ENCODE measurements around the gene TLR6. TPM values are rescaled to one million over a fixed set of nuclear protein-coding genes. Genes with fewer than 3 reads are reported as not detected.

TLR6 gene
- total and polyA plus RNA-seq, 2 experiments from 2014 or later: 0.36 to 0.76 TPM

DNA sequence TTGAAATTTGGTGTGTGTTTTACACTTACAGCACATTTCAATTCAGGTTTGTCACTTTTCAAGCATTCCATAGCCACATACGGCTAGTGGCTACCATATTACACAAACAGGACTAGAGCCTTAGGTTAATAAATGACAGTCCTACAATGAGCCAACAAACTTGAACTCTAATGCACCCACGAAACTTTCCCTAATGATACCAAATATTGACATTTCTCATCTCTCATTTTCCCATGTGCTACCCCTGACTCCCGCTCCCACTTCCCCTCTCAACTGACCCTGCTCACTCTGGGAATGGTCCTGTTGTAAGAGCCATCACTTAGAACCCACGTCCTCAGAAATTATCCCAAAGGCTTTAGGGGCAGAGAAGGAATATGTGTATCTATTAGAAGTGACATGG lies 68.9 kb downstream of the TLR6 start:
- 64 to 77% methylated on average over 4 of the region's 4 CpGs for WGBS, 2 experiments (ENCODE audit: low coverage in 1 of 2, low lambda C conversion rate in 2 of 2, missing lambda C conversion rate in 2 of 2)
- no peaks in the 10 kb centered on the region for H3K27me3 ChIP-seq (replicated peaks; ENCODE audit: insufficient read depth)
- no peaks in the 10 kb centered on the region for H3K9me2 ChIP-seq (ENCODE audit: insufficient read depth)
- no peak for DNase-seq
- H2AFZ ChIP-seq: no peak overlapping the region
- no peak overlapping the region for H3K4me3 ChIP-seq
- H3K4me1 ChIP-seq (ENCODE audit: insufficient read depth): no peaks in the 10 kb centered on the region
- no peak overlapping the region for H3K9ac ChIP-seq
- H3F3A ChIP-seq (ENCODE audit: insufficient read depth): no peaks in the 10 kb centered on the region
- no peaks in the 10 kb centered on the region for H3K9me3 ChIP-seq (ENCODE audit: low read depth)
- in situ Hi-C loops (cut with MboI): no loop called here
- H3K36me3 ChIP-seq (ENCODE audit: low read depth): no peaks in the 10 kb centered on the region
- H3K4me2 ChIP-seq (ENCODE audit: unreplicated experiment): no peak overlapping the region
- H4K20me1 ChIP-seq (ENCODE audit: insufficient read depth): no peaks in the 10 kb centered on the region
- no peak overlapping the region for H3K27ac ChIP-seq
- H3K79me2 ChIP-seq (ENCODE audit: insufficient read depth): no peaks in the 10 kb centered on the region
- TF ChIP-seq EZH2phosphoT487 (IDR thresholded peaks at IDR 0.05; ENCODE audit: insufficient read depth, low read depth) (no peak), EZH2 (IDR thresholded peaks at IDR 0.05; ENCODE audit: insufficient read depth, poor library complexity, severe bottlenecking) (no peak)

DNA sequence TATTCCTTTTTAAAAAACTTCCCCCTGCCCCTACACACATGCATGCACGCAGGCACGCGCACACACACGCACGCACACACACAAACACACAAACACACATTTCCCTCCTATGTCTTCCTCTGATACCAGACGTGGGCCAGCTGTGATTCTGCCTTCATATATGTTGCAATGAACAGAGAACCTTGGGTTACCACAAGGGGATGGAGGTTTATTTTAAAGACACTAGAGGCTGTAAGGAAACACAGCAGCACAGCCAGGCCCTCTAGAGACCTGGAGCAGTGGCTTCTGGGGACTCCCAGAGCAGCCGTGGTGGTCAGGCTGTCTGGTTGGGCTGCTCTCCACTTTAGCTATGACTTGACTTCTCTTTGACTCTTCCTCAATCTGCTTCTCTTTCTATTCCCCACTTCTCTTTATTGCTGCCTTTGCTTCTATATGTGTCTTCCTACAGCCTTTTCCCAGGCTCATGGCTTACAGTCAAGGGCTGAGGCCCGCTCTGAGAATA lies 70.7 kb downstream of the TLR6 start:
- in situ Hi-C loops (cut with MboI): no loop called here
- Histone ChIP-seq H3K79me2 (ENCODE audit: insufficient read depth) (no peaks in the 10 kb centered on the region), H3F3A (ENCODE audit: insufficient read depth) (no peaks in the 10 kb centered on the region), H3K9ac (no peak overlapping the region), H3K9me3 (ENCODE audit: low read depth) (no peaks in the 10 kb centered on the region), H3K4me3 (no peak overlapping the region), H3K36me3 (ENCODE audit: low read depth) (no peaks in the 10 kb centered on the region), H2AFZ (no peak overlapping the region), H3K4me2 (ENCODE audit: unreplicated experiment) (no peak overlapping the region), H4K20me1 (ENCODE audit: insufficient read depth) (no peaks in the 10 kb centered on the region), H3K9me2 (ENCODE audit: insufficient read depth) (no peaks in the 10 kb centered on the region), H3K27me3 (replicated peaks; ENCODE audit: insufficient read depth) (no peaks in the 10 kb centered on the region), H3K4me1 (ENCODE audit: insufficient read depth) (no peaks in the 10 kb centered on the region), H3K27ac (no peak overlapping the region)
- 85% methylated on average over 8 of the region's 8 CpGs for WGBS, 2 experiments (ENCODE audit: low coverage in 1 of 2, low lambda C conversion rate in 2 of 2, missing lambda C conversion rate in 2 of 2)
- no peak for DNase-seq
- TF ChIP-seq EZH2 (IDR thresholded peaks at IDR 0.05; ENCODE audit: insufficient read depth, poor library complexity, severe bottlenecking): no peak
- TF ChIP-seq EZH2phosphoT487 (IDR thresholded peaks at IDR 0.05; ENCODE audit: insufficient read depth, low read depth): no peak

DNA sequence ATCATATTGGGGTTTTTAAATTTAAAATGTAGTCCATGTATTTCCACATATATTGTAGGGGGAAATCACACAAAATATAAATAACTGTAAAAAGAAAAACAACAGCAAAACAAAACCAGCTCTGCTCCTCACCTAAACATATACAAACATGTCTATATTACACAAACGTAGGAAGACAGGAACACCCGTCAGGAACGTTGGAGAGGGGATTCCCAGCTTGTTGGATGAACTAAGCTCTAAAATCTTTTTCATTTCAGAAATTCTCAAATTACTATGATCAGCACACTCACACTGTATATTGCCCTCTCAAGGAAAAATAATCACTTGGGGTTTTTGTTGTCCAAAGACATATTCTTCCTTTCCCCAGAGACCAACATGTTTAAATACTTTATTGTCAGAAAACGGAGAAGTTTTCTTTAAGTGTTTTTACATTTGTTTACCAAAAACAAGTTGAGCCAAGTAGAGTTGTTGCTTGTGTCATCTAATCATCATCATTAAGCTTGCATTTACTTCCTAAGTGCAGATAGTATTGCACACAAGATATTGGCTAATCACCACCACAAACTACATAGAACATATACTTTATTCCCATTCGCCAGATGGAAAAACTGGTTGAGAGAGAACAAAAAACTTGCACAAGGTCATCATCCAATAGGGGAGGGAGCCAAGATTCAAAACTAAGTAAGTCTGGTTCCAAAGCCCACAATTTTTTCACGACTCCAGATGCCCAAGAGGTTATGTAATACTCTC lies 71.4 kb downstream of the TLR6 start:
- no peaks in the 10 kb centered on the region for H3K4me1 ChIP-seq (ENCODE audit: insufficient read depth)
- no peak overlapping the region for H2AFZ ChIP-seq
- TF ChIP-seq EZH2 (IDR thresholded peaks at IDR 0.05; ENCODE audit: insufficient read depth, poor library complexity, severe bottlenecking) (no peak), EZH2phosphoT487 (IDR thresholded peaks at IDR 0.05; ENCODE audit: insufficient read depth, low read depth) (no peak)
- 56 to 61% methylated on average over 6 of the region's 6 CpGs for WGBS, 2 experiments (ENCODE audit: low coverage in 1 of 2, low lambda C conversion rate in 2 of 2, missing lambda C conversion rate in 2 of 2)
- H3K4me2 ChIP-seq (ENCODE audit: unreplicated experiment): no peak overlapping the region
- DNase-seq: no peak
- H3K9me3 ChIP-seq (ENCODE audit: low read depth): no peaks in the 10 kb centered on the region
- no peaks in the 10 kb centered on the region for H3K9me2 ChIP-seq (ENCODE audit: insufficient read depth)
- no peaks in the 10 kb centered on the region for H3F3A ChIP-seq (ENCODE audit: insufficient read depth)
- 0 out of 2 replicates have a peak, but pooled peaks cover 3% of the 10 kb centered on the region for H3K27me3 ChIP-seq (replicated peaks; ENCODE audit: insufficient read depth)
- H4K20me1 ChIP-seq (ENCODE audit: insufficient read depth): no peaks in the 10 kb centered on the region
- no peaks in the 10 kb centered on the region for H3K36me3 ChIP-seq (ENCODE audit: low read depth)
- in situ Hi-C loops (cut with MboI): no loop called here
- H3K27ac ChIP-seq: no peak overlapping the region
- no peak overlapping the region for H3K9ac ChIP-seq
- H3K79me2 ChIP-seq (ENCODE audit: insufficient read depth): no peaks in the 10 kb centered on the region
- no peak overlapping the region for H3K4me3 ChIP-seq

DNA sequence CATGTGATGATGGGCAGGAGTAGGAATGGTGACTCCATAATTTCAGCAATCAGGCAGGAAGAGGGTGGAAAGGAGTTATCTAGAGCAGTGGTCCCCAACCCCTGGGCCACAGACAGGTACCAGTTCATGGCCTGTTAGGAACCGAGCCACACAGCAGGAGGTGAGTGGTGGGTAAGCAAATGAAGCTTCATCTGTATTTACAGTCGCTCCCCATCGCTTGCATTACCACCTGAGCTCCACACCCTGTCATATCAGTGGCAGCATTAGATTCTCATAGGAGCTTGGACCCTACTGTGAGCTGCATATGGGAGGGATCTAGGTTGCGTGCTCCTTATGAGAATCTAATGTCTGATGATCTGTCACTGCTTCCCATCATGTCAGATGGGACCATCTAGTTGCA lies 72.5 kb downstream of the TLR6 start:
- whole genome bisulfite sequencing, 2 experiments (ENCODE audit: low coverage in 1 of 2, low lambda C conversion rate in 2 of 2, missing lambda C conversion rate in 2 of 2): 66 to 73% methylated on average over 4 of the region's 4 CpGs
- no peak overlapping the region for H3K9ac ChIP-seq
- H3K36me3 ChIP-seq (ENCODE audit: low read depth): no peaks in the 10 kb centered on the region
- H3F3A ChIP-seq (ENCODE audit: insufficient read depth): no peaks in the 10 kb centered on the region
- H2AFZ ChIP-seq: no peak overlapping the region
- no peak overlapping the region for H3K4me2 ChIP-seq (ENCODE audit: unreplicated experiment)
- DNase-seq: no peak
- TF ChIP-seq EZH2 (IDR thresholded peaks at IDR 0.05; ENCODE audit: insufficient read depth, poor library complexity, severe bottlenecking) (no peak), EZH2phosphoT487 (IDR thresholded peaks at IDR 0.05; ENCODE audit: insufficient read depth, low read depth) (no peak)
- in situ Hi-C loops (cut with MboI): no loop called here
- H3K9me2 ChIP-seq (ENCODE audit: insufficient read depth): no peaks in the 10 kb centered on the region
- H3K27me3 ChIP-seq (replicated peaks; ENCODE audit: insufficient read depth): 0 out of 2 replicates have a peak, but pooled peaks cover 3% of the 10 kb centered on the region
- no peaks in the 10 kb centered on the region for H4K20me1 ChIP-seq (ENCODE audit: insufficient read depth)
- no peaks in the 10 kb centered on the region for H3K4me1 ChIP-seq (ENCODE audit: insufficient read depth)
- no peaks in the 10 kb centered on the region for H3K79me2 ChIP-seq (ENCODE audit: insufficient read depth)
- H3K4me3 ChIP-seq: no peak overlapping the region
- no peak overlapping the region for H3K27ac ChIP-seq
- no peaks in the 10 kb centered on the region for H3K9me3 ChIP-seq (ENCODE audit: low read depth)

Data from GM23248 (cell line).